NB4 (cell line): ENCODE results near the gene HEMK1.

Experiments
- POLR2A ChIP-seq: IDR thresholded peaks from 2 replicates; pipeline ENCODE4 v1.6.1; 2011; ENCODE audit warnings: mild to moderate bottlenecking; ENCODE audit not compliant: insufficient read length; ENCODE audit errors: extremely low read depth
- TF ChIP-seq, protein P1 (sequence below): IDR thresholded peaks from one replicate; pipeline ENCODE4 v1.5.1; 2012; ENCODE audit warnings: low read depth, low read length
- TF ChIP-seq, protein P2 (sequence below): IDR thresholded peaks from 2 replicates; pipeline ENCODE4 v1.6.1; 2011; ENCODE audit warnings: low read depth, low read length

DNA sequence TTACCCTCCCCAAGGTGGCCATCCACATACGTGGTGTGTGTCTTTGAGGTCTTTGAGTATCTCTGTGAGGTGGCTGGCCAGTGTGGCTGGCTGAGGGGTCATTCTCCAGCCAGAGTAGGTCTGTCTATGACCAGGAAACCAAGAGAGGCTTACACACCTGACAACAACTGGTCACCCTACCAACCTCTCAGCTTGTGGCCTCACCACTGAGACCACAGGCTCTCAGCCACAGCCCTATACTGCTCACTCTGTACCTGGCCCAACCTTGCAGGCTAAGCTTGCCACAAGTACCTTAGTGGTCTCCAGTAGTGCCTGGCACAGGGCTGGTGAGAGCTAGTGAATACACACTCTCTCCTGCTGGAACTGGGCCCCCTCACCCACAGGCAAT lies 5.1 kb downstream of the HEMK1 start:
- TF ChIP-seq, protein P1, sequence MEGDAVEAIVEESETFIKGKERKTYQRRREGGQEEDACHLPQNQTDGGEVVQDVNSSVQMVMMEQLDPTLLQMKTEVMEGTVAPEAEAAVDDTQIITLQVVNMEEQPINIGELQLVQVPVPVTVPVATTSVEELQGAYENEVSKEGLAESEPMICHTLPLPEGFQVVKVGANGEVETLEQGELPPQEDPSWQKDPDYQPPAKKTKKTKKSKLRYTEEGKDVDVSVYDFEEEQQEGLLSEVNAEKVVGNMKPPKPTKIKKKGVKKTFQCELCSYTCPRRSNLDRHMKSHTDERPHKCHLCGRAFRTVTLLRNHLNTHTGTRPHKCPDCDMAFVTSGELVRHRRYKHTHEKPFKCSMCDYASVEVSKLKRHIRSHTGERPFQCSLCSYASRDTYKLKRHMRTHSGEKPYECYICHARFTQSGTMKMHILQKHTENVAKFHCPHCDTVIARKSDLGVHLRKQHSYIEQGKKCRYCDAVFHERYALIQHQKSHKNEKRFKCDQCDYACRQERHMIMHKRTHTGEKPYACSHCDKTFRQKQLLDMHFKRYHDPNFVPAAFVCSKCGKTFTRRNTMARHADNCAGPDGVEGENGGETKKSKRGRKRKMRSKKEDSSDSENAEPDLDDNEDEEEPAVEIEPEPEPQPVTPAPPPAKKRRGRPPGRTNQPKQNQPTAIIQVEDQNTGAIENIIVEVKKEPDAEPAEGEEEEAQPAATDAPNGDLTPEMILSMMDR: no peak
- no peak for TF ChIP-seq POLR2A
- TF ChIP-seq, protein P2, sequence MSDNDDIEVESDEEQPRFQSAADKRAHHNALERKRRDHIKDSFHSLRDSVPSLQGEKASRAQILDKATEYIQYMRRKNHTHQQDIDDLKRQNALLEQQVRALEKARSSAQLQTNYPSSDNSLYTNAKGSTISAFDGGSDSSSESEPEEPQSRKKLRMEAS: no peak
